Measurements from ENCODE around the gene LIPI. TPM values are rescaled to one million over a fixed set of nuclear protein-coding genes. Genes with fewer than 3 reads are reported as not detected.

LIPI gene
- total and polyA plus RNA-seq, 2 of the 13 experiments (the other 11 are each of a cell fraction or from before 2014, with no cell fraction given): not detected

GRCh38 chr21:14072761-14073535, 137.8 kb downstream of the LIPI start (continued):
- TF ChIP-seq GLI4 (CRISPR knock-in tag; IDR thresholded peaks at IDR 0.05; ENCODE audit: borderline replicate concordance): no peak

DNA sequence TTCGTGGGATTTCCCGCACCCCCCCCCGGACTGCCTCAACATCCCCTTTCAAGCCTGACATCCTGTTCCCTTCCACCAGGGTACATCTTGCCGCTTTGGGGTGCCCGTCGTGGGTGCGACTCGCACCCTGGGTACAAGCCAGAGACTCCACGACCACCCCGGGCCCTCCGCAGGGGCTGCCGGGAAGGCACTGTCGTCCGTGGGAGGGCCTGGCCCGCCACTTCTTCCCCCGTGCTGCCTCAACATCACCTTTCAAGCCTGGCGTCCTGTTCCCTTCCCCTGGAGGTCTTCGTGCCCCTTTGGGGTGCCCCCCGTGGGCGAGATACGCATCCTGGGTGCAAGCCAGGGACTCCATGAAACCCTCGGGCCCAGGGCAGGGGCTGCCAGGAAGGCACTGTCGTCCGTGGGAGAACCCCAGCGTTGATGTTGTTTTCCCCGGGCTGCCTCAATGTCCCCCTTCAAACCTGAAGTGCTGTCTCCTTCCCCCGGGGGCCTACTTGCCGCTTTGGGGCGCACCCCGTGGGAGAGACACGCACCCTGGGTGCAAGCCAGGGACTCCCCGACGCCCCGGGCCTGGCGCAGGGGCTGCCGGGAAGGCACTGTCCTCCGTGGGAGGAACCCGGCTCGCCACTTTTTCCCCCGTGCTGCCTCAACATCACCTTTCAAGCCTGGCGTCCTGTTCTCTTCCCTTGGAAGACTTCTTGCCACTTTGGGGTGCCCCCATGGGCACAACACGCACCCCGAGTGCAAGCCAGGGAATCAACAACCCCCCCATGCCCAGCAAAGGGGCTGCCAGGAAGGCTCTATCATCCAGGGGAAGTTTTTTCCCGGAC, 138.6 kb downstream of the LIPI start:
- Histone ChIP-seq H2AFZ (ENCODE audit: low read length) (no peak overlapping the region), H3K4me1 (ENCODE audit: insufficient read depth, low read length) (no peaks in the 10 kb centered on the region), H3K36me3 (replicated peaks in 1 of 2; ENCODE audit: control insufficient read depth in 1 of 2, insufficient read depth in 2 of 2, low read length in 2 of 2) (no peaks in the 10 kb centered on the region), H3K4me3 (replicated peaks in 1 of 3; ENCODE audit: insufficient read depth in 1 of 3, low read depth in 2 of 3, low read length in 3 of 3) (no peak overlapping the region), H3K27me3 (ENCODE audit: control insufficient read depth in 1 of 2, insufficient read depth in 2 of 2, low read length in 2 of 2) (no peaks in the 10 kb centered on the region), H3K9ac (ENCODE audit: insufficient read depth, low read depth, low read length) (no peak overlapping the region), H3K27ac (ENCODE audit: extremely low read length, insufficient read depth, low read length) (no peak overlapping the region), H3K9me3 (ENCODE audit: low read length) (no peaks in the 10 kb centered on the region), H3K4me2 (ENCODE audit: low read depth, low read length) (no peak overlapping the region), H4K20me1 (ENCODE audit: insufficient read depth, low read length) (no peaks in the 10 kb centered on the region), H3K79me2 (ENCODE audit: insufficient read depth, low read length) (no peaks in the 10 kb centered on the region)
- ChIA-PET CTCF (ENCODE audit: low intra/inter-chr PET ratio, low total read pairs) (no interaction called here), POLR2A (no interaction called here)
- BruUV-seq (replicated peaks): no TSS peak
- no peak for ATAC-seq
- TF ChIP-seq SP5 (CRISPR knock-in tag; IDR thresholded peaks at IDR 0.05; ENCODE audit: borderline replicate concordance, low read depth) (no peak), TMF1 (CRISPR knock-in tag; IDR thresholded peaks at IDR 0.05; ENCODE audit: low read depth) (no peak), ZFP62 (CRISPR knock-in tag; IDR thresholded peaks at IDR 0.05) (no peak), CHD4 (IDR thresholded peaks at IDR 0.05; ENCODE audit: borderline replicate concordance, low read length) (no peak), PCBP2 (optimal IDR thresholded peaks at IDR 0.05; ENCODE audit: low read depth, low read length, poor library complexity, severe bottlenecking) (no peak), ZNF672 (CRISPR knock-in tag; IDR thresholded peaks at IDR 0.05) (no peak), SCMH1 (CRISPR knock-in tag; IDR thresholded peaks at IDR 0.05; ENCODE audit: borderline replicate concordance) (no peak), ZUFSP (CRISPR knock-in tag; IDR thresholded peaks at IDR 0.05; ENCODE audit: borderline replicate concordance) (no peak), U2AF1 (optimal IDR thresholded peaks at IDR 0.05; ENCODE audit: low read depth, low read length) (no peak), HNF4A (CRISPR knock-in tag; IDR thresholded peaks at IDR 0.05) (no peak)
- TF ChIP-seq, protein P1, sequence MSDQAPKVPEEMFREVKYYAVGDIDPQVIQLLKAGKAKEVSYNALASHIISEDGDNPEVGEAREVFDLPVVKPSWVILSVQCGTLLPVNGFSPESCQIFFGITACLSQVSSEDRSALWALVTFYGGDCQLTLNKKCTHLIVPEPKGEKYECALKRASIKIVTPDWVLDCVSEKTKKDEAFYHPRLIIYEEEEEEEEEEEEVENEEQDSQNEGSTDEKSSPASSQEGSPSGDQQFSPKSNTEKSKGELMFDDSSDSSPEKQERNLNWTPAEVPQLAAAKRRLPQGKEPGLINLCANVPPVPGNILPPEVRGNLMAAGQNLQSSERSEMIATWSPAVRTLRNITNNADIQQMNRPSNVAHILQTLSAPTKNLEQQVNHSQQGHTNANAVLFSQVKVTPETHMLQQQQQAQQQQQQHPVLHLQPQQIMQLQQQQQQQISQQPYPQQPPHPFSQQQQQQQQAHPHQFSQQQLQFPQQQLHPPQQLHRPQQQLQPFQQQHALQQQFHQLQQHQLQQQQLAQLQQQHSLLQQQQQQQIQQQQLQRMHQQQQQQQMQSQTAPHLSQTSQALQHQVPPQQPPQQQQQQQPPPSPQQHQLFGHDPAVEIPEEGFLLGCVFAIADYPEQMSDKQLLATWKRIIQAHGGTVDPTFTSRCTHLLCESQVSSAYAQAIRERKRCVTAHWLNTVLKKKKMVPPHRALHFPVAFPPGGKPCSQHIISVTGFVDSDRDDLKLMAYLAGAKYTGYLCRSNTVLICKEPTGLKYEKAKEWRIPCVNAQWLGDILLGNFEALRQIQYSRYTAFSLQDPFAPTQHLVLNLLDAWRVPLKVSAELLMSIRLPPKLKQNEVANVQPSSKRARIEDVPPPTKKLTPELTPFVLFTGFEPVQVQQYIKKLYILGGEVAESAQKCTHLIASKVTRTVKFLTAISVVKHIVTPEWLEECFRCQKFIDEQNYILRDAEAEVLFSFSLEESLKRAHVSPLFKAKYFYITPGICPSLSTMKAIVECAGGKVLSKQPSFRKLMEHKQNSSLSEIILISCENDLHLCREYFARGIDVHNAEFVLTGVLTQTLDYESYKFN (CRISPR knock-in tag; conservative IDR thresholded peaks at IDR 0.05): no peak
- TF ChIP-seq, protein P2, sequence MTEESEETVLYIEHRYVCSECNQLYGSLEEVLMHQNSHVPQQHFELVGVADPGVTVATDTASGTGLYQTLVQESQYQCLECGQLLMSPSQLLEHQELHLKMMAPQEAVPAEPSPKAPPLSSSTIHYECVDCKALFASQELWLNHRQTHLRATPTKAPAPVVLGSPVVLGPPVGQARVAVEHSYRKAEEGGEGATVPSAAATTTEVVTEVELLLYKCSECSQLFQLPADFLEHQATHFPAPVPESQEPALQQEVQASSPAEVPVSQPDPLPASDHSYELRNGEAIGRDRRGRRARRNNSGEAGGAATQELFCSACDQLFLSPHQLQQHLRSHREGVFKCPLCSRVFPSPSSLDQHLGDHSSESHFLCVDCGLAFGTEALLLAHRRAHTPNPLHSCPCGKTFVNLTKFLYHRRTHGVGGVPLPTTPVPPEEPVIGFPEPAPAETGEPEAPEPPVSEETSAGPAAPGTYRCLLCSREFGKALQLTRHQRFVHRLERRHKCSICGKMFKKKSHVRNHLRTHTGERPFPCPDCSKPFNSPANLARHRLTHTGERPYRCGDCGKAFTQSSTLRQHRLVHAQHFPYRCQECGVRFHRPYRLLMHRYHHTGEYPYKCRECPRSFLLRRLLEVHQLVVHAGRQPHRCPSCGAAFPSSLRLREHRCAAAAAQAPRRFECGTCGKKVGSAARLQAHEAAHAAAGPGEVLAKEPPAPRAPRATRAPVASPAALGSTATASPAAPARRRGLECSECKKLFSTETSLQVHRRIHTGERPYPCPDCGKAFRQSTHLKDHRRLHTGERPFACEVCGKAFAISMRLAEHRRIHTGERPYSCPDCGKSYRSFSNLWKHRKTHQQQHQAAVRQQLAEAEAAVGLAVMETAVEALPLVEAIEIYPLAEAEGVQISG (CRISPR knock-in tag; IDR thresholded peaks at IDR 0.05): no peak
- FAIRE-seq: no peak
- WGBS (ENCODE audit: low lambda C conversion rate): 98% methylated on average over 28 of the region's 44 CpGs
- in situ Hi-C loops (cut with HindIII; ENCODE audit: extremely low pct_ligation_motif_present, low pct_unique_long_range_greater_than_20kb) (no loop called here), intact Hi-C loops (cut with micrococcal nuclease; ENCODE audit: unreplicated experiment) (no loop called here)
- no peak for DNase-seq (ENCODE audit: low spot score)

Measured in HepG2 (cell line).